Liver (tissue), 9 donors: ENCODE measurements around the gene UACA. TPM values are rescaled to one million over a fixed set of nuclear protein-coding genes. Genes with fewer than 3 reads are reported as not detected.

Experiments
- DNase-seq: peaks from one replicate; pipeline ENCODE4 v3.0.0-alpha.2; 2017; ENCODE audit warnings: low spot score
- H3K27ac ChIP-seq, 2 donors: one replicate each; pipeline ENCODE4 v1.7.0; 2013; ENCODE audit warnings: inconsistent platforms in 2 of 2, low read length in 2 of 2, control low read depth in 1 of 2, low read depth in 1 of 2, mild to moderate bottlenecking in 1 of 2
- H3K27me3 ChIP-seq, 4 donors: one replicate each; pipeline versions ENCODE4 v1.6.1 to v1.7.0; 2013; ENCODE audit warnings: low read length in 3 of 4, inconsistent platforms in 1 of 4, mild to moderate bottlenecking in 1 of 4, moderate library complexity in 1 of 4; ENCODE audit not compliant: control insufficient read depth in 4 of 4, insufficient read depth in 4 of 4
- H3K36me3 ChIP-seq, 4 donors: one replicate each; pipeline versions ENCODE4 v1.6.1 to v1.7.0; 2013; ENCODE audit warnings: low read length in 3 of 4, mild to moderate bottlenecking in 3 of 4, low read depth in 1 of 4, moderate library complexity in 1 of 4; ENCODE audit not compliant: control insufficient read depth in 4 of 4, insufficient read depth in 3 of 4
- H3K4me1 ChIP-seq, 4 donors: one replicate each; pipeline versions ENCODE4 v1.6.1 to v1.7.0; 2013; ENCODE audit warnings: low read length in 3 of 4, mild to moderate bottlenecking in 3 of 4, moderate library complexity in 1 of 4; ENCODE audit not compliant: control insufficient read depth in 4 of 4, insufficient read depth in 4 of 4
- H3K4me3 ChIP-seq, 3 donors: one replicate each; pipeline versions ENCODE4 v1.6.1 to v1.7.0; 2013; ENCODE audit warnings: low read length in 3 of 3, control low read depth in 1 of 3, low read depth in 1 of 3, mild to moderate bottlenecking in 1 of 3
- H3K9ac ChIP-seq, 2 donors: one replicate each; pipeline ENCODE4 v1.7.0; 2013; ENCODE audit warnings: low read length in 2 of 2, mild to moderate bottlenecking in 2 of 2, moderate library complexity in 2 of 2, control low read depth in 1 of 2, low read depth in 1 of 2
- H3K9me3 ChIP-seq, 4 donors: one replicate each; pipeline versions ENCODE4 v1.6.1 to v1.7.0; 2013; ENCODE audit warnings: low read length in 3 of 4; ENCODE audit not compliant: control insufficient read depth in 4 of 4
- ATF3 ChIP-seq: IDR thresholded peaks from 2 replicates; pipeline ENCODE4 v1.6.1; 2016; ENCODE audit warnings: antibody characterized with exemption
- CTCF ChIP-seq: fragments of 150-350 bp; IDR thresholded peaks from 2 replicates; pipeline ENCODE4 v1.5.1; 2017; ENCODE audit warnings: improper control_type of control experiment, low read depth, low read length; ENCODE audit not compliant: missing input control
- EGR1 ChIP-seq, 2 donors: IDR thresholded peaks; 2 replicates each; pipeline ENCODE4 v1.6.1; 2016 to 2018; ENCODE audit warnings: antibody characterized with exemption in 2 of 2, low read depth in 2 of 2
- FOXA1 ChIP-seq: IDR thresholded peaks from 2 replicates; pipeline ENCODE4 v1.6.1; 2016; ENCODE audit warnings: antibody characterized with exemption
- FOXA2 ChIP-seq: IDR thresholded peaks from 2 replicates; pipeline ENCODE4 v1.6.1; 2016; ENCODE audit warnings: antibody characterized with exemption
- GABPA ChIP-seq, 2 donors: IDR thresholded peaks in 1 of 2; conservative IDR thresholded peaks in 1 of 2; 2 replicates each; pipeline ENCODE4 v1.6.1; 2016; ENCODE audit warnings: antibody characterized with exemption in 2 of 2, mild to moderate bottlenecking in 1 of 2, moderate library complexity in 1 of 2
- HNF4A ChIP-seq, 2 donors: conservative IDR thresholded peaks; 2 replicates each; pipeline ENCODE4 v1.6.1; 2016; ENCODE audit warnings: antibody characterized with exemption in 2 of 2, mild to moderate bottlenecking in 2 of 2
- HNF4G ChIP-seq: IDR thresholded peaks from 2 replicates; pipeline ENCODE4 v1.6.1; 2016; ENCODE audit warnings: antibody characterized with exemption
- JUND ChIP-seq, 2 donors: IDR thresholded peaks; 2 replicates each; pipeline ENCODE4 v1.6.1; 2016; ENCODE audit warnings: antibody characterized with exemption in 2 of 2
- MAX ChIP-seq: IDR thresholded peaks from 2 replicates; pipeline ENCODE4 v1.6.1; 2016; ENCODE audit warnings: antibody characterized with exemption
- NR2F2 ChIP-seq: IDR thresholded peaks from 2 replicates; pipeline ENCODE4 v1.6.1; 2016; ENCODE audit warnings: antibody characterized with exemption
- RAD21 ChIP-seq, 2 donors: IDR thresholded peaks; 2 replicates each; pipeline ENCODE4 v1.6.1; 2016; ENCODE audit warnings: antibody characterized with exemption in 2 of 2, mild to moderate bottlenecking in 2 of 2
- SP1 ChIP-seq: IDR thresholded peaks from 2 replicates; pipeline ENCODE4 v1.6.1; 2018; ENCODE audit warnings: antibody characterized with exemption, mild to moderate bottlenecking
- TAF1 ChIP-seq: conservative IDR thresholded peaks from 2 replicates; pipeline ENCODE4 v1.6.1; 2016; ENCODE audit warnings: antibody characterized with exemption, mild to moderate bottlenecking
- YY1 ChIP-seq: IDR thresholded peaks from 2 replicates; pipeline ENCODE4 v1.6.1; 2016; ENCODE audit warnings: antibody characterized with exemption, mild to moderate bottlenecking
- ZBTB33 ChIP-seq: IDR thresholded peaks from 2 replicates; pipeline ENCODE4 v1.6.1; 2016; ENCODE audit warnings: antibody characterized with exemption
- WGBS: extraction: QIAGEN DNeasy Blood & Tissue Kit; methylation state at CpG from one replicate; pipeline ENCODE4 v1.1.7; 2013; 5-methylcytosine and 5-hydroxymethylcytosine counted together
- polyA plus RNA-seq, 2 donors: library from polyadenylated mRNA; stranded (reverse) in 1 of 2; unstranded in 1 of 2; fragments of 200-250 nt in 1 of 2; fragments of >200 nt in 1 of 2; fragmentation: Nextera tagmentation in 1 of 2; extraction: Ambion mirVana in 1 of 2; gene quantifications; one replicate each; pipeline versions ENCODE4 v1.2.1 to v1.2.3, GENCODE V29; 2013 to 2015
- total RNA-seq, 2 donors: library from RNA; depleted of rRNA; stranded (reverse); fragments of >200 nt; gene quantifications; one replicate each; pipeline ENCODE4 v1.2.3, GENCODE V29; 2014
- donor health status: healthy.
- donor health status: healthy.
- donor health status: healthy.
- donor health status: healthy.
- donor health status: healthy.

The UACA gene
- total and polyA plus RNA-seq, 4 donors, result 3.9 to 16.0 (median 10.0) TPM

- TF ChIP-seq FOXA2 (no peak), RAD21 (IDR thresholded peaks at IDR 0.05) (no peak), FOXA1 (no peak), YY1 (no peak), CTCF (no peak), TAF1 (no peak), GABPA (IDR thresholded peaks at IDR 0.05 in 1 of 2, conservative IDR thresholded peaks at IDR 0.05 in 1 of 2) (no peak), EGR1 (IDR thresholded peaks at IDR 0.05; ENCODE audit: low read depth in 2 of 2) (no peak), MAX (no peak), SP1 (no peak), JUND (IDR thresholded peaks at IDR 0.05) (no peak), ZBTB33 (no peak), HNF4A (conservative IDR thresholded peaks at IDR 0.05) (no peak), ATF3 (no peak)
- no peaks in the 10 kb centered on the region for H3K27me3 ChIP-seq
- no peak overlapping the region for H3K4me3 ChIP-seq
- no peaks in the 10 kb centered on the region for H3K4me1 ChIP-seq
- H3K27ac ChIP-seq, result no peak overlapping the region
- no peak overlapping the region for H3K9ac ChIP-seq
- no peaks in the 10 kb centered on the region for H3K36me3 ChIP-seq
- no peak for DNase-seq
- WGBS, result 81% methylated on average over 5 of the region's 5 CpGs
- no peaks in the 10 kb centered on the region for H3K9me3 ChIP-seq
These were observed 130.8 kb downstream of the UACA start for GRCh38 chr15:70632491-70633102.

GRCh38 chr15:70632079-70632478 is 131.3 kb downstream of the UACA start:
- Histone ChIP-seq H3K27ac (no peak overlapping the region), H3K4me3 (no peak overlapping the region), H3K36me3 (no peaks in the 10 kb centered on the region), H3K27me3 (no peaks in the 10 kb centered on the region), H3K9ac (no peak overlapping the region), H3K4me1 (no peaks in the 10 kb centered on the region), H3K9me3 (no peaks in the 10 kb centered on the region)
- WGBS, result 84% methylated on average over 4 of the region's 4 CpGs
- no peak for DNase-seq
- TF ChIP-seq ZBTB33 (no peak), FOXA2 (no peak), NR2F2 (no peak), HNF4A (conservative IDR thresholded peaks at IDR 0.05) (no peak), RAD21 (IDR thresholded peaks at IDR 0.05) (no peak), TAF1 (no peak), SP1 (no peak), HNF4G (no peak)
